Adipose tissue (tissue), 3 donors: ENCODE measurements around the gene NT5C1A. TPM values are rescaled to one million over a fixed set of nuclear protein-coding genes. Genes with fewer than 3 reads are reported as not detected.

Experiments
- H3K27ac ChIP-seq: one replicate; pipeline ENCODE4 v1.5.1; 2013; ENCODE audit warnings: low read depth, low read length
- WGBS, 3 donors: extraction: QIAGEN DNeasy Blood & Tissue Kit; methylation state at CpG; one replicate each; pipeline ENCODE4 v1.1.7; 2013; 5-methylcytosine and 5-hydroxymethylcytosine counted together
- polyA plus RNA-seq, 3 donors: library from polyadenylated mRNA; stranded (reverse); fragments of 200-250 nt; gene quantifications; one replicate each; pipeline ENCODE4 v1.2.3, GENCODE V29; 2013
- donor health status: healthy with polysubstance abuse.
- donor health status: Bipolar disorder and iron deficiency.
- donor health status: healthy.

Gene NT5C1A
- under 1 TPM in 2 of 3 donors, not detected in 1; 0.06 to 0.40 TPM for polyA plus RNA-seq

DNA sequence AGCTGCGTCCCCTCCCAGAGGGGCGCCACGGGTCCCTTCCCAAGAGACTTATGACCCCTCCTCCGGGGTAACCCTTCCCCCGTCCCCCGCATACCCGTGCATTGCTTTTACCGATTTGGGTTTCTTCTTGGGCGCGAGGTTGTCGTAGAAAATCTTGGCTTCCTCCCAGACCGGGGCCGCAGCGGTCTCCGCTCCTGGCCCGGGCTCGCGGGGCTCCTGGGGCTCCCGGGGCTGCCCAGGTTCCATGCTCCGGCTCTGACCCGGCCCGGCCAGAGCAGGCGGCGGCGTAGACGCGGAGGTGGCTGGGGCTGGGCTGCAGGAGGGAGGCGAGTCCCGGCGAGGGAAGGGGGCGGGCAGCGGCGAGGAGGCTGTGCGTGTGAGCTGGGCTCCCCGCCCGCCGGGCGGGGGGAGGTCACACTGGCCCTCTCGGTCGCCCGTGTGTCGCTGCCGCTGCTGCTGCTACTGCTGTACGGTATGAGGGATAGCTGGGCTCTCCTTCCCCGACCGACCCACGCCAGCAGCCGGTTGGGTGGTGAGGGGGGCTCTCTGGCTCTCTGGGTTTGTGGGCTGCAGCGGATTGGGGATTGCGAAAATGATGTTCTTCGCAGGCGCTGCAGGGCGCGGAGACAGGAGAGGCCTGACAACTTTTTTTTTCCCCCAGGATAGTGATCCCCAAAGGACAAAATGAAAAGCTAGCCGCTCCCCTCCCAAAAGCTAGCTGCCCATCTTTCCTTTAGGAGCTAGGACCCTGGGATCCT lies at the start of gene NT5C1A:
Gene NT5C1A (minus strand): TSS at position 315 of the 758 bp plus-strand sequence. CDS start 69 bp downstream, at position 246.
- 1 to 2% (median 2%) methylated on average over 51 to 55 of the region's 55 CpGs for WGBS, 3 donors
- no peak within 1 kb of the TSS for H3K27ac ChIP-seq

DNA sequence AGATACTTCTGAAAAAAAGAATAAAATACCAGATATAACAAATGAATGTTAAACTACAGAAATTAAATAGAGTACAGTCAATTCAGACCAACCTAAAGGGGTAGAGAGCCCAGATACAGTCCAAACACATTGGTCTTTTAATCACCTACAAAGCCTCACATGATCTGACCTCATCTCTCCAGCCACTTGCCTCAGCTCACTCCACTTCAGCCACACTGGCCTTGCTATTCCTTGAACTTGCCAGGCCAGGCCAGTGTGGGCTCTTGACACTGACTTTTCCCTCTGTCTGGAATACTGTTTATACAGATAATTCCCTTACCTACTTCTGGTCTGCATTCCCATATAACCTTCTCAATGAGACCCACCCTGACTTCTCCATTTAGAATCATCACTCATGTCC lies 49.8 kb upstream of the NT5C1A start:
- no peak overlapping the region for H3K27ac ChIP-seq

DNA sequence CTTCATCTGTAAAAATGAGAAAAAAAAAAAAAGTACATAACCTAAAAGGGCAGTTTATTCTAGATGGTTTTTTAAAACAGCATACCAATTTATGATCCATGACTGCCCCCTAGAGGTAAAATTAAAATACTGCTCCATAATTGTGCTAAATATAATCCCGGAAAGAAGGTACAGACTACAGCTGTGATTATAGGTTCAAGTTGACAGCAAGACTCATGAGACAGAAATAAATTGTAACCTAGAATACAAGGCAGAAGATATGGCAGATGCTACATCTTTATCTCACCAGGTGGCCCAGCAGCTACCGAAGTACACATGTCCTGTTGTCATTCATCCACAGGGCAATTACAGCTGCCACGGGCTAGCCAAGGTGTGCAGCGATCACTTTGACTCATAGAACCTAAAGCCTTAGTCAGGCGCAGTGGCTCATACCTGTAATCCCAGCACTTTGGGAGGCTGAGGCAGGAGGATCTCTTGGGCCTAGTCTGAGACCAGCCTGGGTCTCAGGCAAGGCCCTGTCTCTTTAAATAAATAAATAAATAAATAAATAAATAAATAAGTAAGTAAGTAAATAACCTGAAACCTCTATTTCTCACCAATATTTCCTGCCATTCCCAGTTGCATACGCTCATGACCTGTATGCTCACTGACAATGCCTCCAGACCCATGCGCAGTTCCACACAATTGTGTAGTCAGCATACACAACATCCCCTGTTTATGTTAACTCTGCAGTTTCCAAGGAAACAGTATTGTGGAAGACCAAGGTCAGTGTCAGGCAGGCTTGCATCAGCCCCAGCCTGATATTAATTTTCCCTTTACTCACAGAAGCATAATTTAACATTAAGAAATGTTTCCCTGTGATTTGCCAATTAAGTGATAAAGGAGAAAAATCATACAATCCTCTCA lies 48.4 kb upstream of the NT5C1A start:
- H3K27ac ChIP-seq = no peak overlapping the region
- 39 to 44% (median 43%) methylated on average over 7 of the region's 7 CpGs for WGBS, 3 donors

DNA sequence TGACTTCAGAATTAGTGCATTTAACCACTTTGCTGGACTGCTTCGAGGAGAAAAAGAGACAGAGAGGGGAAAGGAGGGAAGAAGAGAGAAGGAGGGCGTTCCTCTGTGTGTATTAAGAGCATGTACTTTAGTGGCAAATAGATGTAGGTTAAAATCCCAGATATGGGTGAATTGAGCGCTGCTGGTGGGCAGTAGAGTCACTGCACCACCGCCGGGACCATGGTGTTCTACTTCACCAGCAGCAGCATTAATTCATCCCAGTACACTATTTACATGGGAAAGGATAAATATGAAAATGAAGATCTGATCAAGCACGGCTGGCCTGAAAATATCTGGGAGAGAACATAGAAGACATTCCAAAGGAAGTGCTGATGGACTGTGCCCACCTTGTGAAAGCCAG lies 45.9 kb upstream of the NT5C1A start:
- H3K27ac ChIP-seq = no peak overlapping the region
- 49 to 60% (median 55%) methylated on average over 6 of the region's 6 CpGs for WGBS, 3 donors

DNA sequence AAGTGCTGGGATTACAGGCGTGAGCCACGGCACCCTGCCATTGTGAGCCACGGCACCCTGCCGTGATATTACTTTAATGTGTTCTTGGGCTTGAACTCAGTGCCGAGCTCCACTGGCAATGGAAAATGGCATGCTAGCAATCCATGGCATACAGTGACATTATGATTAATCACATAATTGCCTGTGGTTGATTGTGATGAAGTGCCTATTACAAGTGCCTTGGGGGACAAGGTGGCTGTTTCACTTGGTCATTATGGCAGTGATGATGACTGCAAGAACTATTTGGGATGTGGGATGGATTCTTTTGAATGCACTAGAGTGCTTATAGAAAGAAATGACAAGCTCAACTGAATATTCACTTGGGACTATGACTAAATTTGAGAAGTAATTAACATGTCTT lies 41.6 kb upstream of the NT5C1A start:
- no peak overlapping the region for H3K27ac ChIP-seq
- 90 to 93% (median 91%) methylated on average over 5 of the region's 5 CpGs for WGBS, 3 donors

DNA sequence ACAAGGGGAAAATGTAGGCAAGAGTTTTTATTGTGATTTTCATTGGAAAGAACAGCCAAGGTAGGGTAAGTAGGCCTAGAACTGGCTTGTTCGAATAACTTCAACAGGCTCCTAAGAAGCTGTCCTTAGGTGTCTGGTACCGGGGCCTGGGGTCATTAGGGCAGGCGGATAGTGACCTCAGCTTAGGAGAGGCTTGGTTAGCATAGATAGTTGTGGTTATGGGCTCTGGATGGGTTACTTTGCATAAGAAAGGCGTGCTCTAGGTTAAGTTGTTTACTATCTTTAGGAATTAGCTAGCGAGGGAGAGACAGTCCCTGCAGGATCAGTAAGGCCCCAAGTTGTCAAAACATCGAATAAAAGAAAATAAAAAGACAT lies 40.0 kb upstream of the NT5C1A start:
- 85 to 87% (median 85%) methylated on average over 6 of the region's 6 CpGs for WGBS, 3 donors
- H3K27ac ChIP-seq = no peak overlapping the region

DNA sequence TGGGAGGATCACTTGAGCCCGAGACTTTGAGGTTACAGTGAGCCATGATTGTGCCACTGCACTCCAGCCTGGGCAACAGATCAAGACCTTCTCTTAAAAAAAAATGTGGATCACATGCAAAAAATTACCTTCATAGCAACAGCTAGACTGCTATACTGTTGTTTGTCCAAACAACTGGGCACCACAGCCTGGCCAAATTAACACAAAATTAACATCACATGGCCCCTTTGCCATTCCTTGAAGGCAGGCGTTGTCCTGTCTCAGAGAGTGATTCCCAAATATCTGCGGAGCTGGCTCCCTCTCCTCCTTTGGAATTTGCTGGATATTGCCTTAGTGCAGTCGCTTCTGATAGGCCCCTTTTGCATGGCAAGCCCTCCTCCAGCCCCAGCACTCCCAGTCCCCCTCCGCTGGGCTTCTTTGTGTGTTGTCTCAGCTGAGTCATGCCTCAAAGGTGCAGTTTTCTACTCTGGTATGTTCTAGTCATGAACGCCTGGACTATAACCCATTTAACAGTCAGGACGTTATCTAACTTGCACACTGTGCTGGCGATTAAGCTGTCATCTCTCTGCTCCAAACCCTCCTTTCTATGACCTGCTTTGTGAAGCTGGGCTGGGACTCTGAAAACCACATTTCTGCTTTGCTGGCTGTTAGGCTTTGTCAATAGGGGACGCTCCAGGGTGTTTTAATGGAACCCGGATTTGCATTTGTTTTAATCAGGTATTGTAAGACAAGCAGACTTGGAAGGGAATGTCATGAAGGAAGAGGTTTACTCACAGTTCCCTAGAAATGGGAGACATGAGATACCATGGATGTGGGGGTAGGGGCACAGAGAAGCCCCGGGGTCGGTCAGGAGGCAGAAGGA lies 39.4 kb upstream of the NT5C1A start:
- WGBS, 3 donors = 77 to 80% (median 78%) methylated on average over 12 of the region's 12 CpGs
- no peak overlapping the region for H3K27ac ChIP-seq

DNA sequence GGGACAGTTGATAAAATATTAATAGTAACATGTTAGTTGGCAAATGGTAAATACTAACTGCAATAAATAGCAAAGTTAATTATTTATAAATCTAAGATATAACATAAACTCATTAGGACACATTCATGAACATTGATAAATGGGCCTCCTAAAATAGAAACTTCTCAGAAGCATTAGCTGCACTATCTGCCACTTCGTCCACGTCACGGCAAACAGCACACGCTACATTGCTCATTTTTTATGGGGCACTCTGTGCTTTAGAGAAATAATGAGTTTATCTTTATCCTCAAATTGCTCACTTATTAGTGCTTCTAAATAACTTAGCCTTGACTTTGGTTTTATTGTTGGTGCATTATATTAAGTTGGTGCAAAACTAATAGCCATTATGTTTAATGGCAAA lies 35.6 kb upstream of the NT5C1A start:
- WGBS, 3 donors = 35 to 98% (median 97%) methylated on average over 4 of the region's 4 CpGs
- H3K27ac ChIP-seq = no peak overlapping the region

DNA sequence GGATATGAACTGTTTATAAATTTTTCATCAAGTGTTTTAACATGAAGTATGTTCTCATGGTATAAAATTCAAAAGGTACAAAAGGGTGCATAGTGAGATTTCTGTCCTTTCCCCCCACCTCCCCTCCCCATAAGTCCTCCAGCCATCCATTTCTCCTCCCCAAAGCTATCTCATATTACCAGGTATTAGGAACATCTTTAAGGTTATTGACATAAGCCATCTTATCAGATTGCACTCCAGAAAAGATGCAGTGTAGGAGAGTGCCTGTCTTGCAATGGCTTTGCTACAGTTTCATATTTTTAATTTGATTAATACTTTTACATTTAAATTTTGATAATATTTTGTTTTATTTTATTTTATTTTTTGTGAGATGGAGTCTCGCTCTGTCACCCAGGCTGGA lies 32.9 kb upstream of the NT5C1A start:
- WGBS, 3 donors = 91 to 100% (median 98%) methylated on average over 1 of the region's 1 CpG

DNA sequence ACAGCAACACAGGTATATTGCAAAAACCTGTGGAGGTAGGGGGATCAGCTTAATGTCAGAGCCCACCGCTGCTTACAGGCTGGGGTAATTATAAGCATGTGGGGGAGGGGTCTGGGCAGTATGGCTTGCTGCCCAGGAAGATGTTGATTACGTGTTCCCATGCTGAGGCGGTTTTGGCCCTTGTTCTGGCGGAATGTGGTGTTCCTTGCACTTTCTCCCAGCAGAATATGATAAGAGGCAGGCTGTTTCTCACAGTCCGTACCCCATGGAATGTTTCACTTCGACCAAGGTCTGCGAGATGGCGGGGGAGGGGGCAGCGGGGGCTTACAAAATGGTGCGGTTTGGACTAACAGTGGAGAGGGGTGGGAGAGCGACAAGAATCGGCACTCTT lies 29.1 kb upstream of the NT5C1A start:
- no peak overlapping the region for H3K27ac ChIP-seq
- WGBS, 3 donors = 3 to 32% (median 24%) methylated on average over 12 of the region's 12 CpGs

More for the DNA sequence above, 32.9 kb upstream of the NT5C1A start:
- H3K27ac ChIP-seq = no peak overlapping the region

DNA sequence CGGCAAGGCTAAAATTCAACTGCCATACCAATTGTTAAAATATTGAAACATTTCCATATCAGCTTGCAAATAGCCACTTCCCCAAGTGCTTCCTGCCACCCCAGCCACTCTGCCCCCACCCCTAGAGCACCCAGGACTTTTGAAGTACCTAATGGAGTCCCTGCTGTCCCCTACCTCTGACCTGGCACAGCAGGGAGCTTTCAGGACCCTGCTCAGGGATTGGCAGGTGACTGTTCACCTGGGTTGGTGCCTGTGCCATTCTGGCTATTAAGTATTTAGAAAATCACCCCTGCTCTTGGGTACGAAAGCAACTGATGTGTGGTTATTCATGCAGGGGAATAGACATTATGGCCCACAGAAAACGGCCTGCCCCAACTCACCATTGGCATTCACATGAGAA lies 28.4 kb upstream of the NT5C1A start:
- no peak overlapping the region for H3K27ac ChIP-seq
- WGBS, 3 donors = 58 to 65% (median 63%) methylated on average over 3 of the region's 3 CpGs

DNA sequence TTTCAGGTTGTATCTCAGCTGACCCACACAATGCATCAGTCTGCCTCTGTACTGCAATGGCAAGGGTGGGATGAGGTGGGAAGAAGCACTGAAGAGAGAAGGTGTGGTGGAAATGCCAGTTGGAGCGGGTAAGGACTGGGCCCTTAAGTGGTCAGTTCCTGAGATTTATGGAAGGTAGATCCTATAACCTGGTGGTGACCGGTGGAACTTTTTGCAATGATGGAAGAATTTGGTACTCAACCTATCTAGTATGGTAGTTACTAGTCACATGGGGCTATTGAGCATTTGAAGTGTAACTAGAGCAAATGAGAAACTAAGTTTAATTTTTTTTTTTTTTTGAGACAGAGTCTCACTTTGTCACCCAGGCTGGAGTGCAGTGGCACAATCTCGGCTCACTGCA lies 27.5 kb upstream of the NT5C1A start:
- 90 to 98% (median 96%) methylated on average over 2 of the region's 3 CpGs for WGBS, 3 donors
- no peak overlapping the region for H3K27ac ChIP-seq

DNA sequence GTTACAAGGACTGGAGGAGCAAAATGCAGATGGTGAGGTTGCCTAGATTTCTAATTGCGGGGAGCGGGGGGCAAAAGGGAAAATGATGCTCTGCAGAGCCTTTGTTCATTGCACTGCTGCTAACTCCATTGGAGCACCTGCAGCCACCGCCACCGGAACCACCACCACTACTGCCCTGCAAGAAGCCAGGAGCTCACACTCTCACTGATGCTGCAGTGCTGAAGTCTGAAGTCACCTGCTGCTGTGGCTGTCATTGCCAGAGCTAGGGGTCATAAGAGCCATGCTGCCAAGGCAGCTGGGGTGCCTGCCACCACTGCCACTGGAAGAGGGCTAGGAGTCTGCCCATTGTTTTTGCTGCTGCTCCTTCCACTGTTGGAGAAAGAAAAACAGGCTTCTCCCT lies 26.7 kb upstream of the NT5C1A start:
- WGBS, 3 donors = 90 to 95% (median 94%) methylated on average over 4 of the region's 4 CpGs
- no peak overlapping the region for H3K27ac ChIP-seq

DNA sequence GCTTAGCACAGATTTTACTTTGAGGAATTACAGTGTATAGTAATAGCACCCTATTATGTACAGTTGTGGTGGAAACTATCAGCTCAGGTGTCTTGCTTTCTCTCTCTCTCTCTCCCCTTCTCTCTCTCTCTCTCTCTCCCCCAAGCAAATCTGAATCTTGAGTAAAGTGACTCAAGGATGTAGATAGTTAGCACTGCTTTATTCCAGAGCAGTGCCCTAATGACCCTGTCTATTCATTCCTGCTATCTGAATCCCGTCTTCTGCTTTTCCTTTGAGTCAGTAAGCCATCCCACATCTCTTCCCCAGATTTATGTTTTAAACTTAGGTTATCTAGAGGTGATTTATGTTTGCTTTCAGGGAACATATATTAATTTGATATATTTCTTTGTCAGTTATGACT lies 24.5 kb upstream of the NT5C1A start:
- WGBS, 3 donors = 32 to 63% (median 51%) methylated on average over 1 of the region's 1 CpG
- no peak overlapping the region for H3K27ac ChIP-seq

DNA sequence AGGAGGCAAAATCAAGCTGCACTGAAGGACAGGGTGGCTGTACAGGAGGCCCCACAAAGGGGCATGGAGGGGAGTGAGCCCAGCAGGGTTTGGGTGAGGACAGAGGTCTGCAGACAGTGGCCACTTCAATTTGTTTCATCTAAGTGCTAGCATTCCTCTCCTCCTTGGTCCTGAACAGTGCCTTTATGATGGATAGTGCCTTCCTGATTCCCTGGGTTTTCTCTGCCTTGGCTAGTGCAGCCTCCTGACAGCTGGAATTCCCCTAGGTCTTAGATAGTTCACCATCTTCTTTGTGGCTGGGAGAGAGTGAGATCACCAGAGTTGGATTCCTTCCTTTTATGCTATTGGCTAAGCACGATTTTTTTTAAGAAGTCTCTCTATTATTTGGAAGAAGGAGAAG lies 23.1 kb upstream of the NT5C1A start:
- H3K27ac ChIP-seq = no peak overlapping the region
- WGBS, 3 donors = 8 to 31% (median 15%) methylated on average over 1 of the region's 1 CpG

DNA sequence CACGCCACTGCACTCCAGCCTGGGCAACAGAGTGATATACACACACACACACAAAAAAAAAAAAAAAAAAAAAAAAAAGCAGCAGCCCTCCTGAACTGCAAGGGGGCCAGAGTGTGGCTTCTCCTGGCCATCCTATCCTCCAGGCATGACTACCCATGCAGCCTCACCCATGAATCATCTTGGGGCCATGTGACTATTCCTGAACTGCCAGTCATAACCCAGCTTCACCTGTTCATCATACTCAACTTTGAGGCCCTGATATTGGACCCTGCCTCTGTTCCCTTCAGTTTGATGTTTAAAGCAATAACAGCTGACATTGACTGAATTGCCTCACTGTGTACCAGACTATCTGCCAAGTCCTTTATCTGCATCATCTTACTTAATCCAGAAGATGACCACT lies 22.1 kb upstream of the NT5C1A start:
- no peak overlapping the region for H3K27ac ChIP-seq
- 84 to 100% (median 94%) methylated on average over 1 of the region's 1 CpG for WGBS, 3 donors

DNA sequence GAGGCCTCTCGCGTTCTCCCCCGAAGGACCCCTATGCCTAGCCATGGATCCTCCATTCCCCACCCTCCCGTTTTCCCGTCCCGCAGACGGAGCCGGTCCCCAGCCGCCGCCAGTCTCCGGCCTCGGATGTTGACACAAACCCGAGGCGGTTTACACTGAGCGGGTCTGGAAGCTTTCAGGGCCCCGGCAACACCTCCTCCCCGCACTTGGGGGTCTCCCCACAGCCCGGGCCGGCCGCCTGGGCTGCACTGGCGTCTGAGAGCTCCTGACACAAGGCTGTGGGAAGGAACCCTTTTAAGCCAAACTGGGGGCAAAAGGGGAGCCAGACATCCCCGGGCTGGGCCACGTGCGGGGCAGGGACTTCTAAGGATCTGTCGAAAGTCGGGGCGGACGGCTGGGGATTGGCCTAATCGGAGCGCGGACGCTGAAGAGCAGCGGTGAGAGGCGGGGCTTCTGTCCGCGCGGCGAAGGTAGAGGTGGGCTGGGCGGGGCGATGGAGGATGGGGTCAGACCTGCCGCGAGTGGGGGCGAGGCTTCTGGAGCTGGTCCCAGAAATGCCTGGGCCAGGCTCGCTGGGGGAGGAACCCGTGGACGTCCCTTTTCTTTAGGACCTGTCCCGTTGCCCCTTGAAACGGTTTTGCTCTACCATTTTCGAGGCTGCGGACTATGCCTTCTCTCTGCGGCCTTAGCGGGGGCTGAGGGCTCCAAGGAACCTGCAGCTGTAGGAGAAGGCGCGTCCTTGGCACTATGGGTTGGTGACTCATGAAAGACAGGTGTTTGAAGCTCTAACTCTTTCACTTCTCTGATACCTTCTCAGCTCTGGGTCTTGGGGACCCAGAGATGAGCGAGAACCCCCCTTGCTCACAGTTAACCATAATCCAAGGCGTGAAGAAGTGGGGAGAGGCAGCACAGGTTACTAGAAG lies 20.5 kb upstream of the NT5C1A start:
- no peak overlapping the region for H3K27ac ChIP-seq
- 10 to 16% (median 11%) methylated on average over 56 of the region's 56 CpGs for WGBS, 3 donors
